Stomach (tissue), 4 donors: ENCODE measurements around the gene BMP7.

ENCODE experiments used
- CTCF ChIP-seq, 7 experiments: fragments of 450-650 bp in 4 of 7; fragments of 200-600 bp in 3 of 7; sonication (generic) in 3 of 7; IDR thresholded peaks; one replicate each; pipeline ENCODE4 v1.5.1; 2016 to 2019; ENCODE audit warnings: antibody characterized with exemption in 7 of 7, control low read depth in 2 of 7, mild to moderate bottlenecking in 1 of 7
- POLR2A ChIP-seq, 4 donors: fragments of 450-650 bp; IDR thresholded peaks; one replicate each; pipeline ENCODE4 v1.6.1; 2016; ENCODE audit warnings: antibody characterized with exemption in 4 of 4, control low read depth in 2 of 4, mild to moderate bottlenecking in 1 of 4, moderate library complexity in 1 of 4
- POLR2AphosphoS5 ChIP-seq, 3 donors: sonication (generic); formaldehyde crosslinking; IDR thresholded peaks; one replicate each; pipeline ENCODE4 v1.6.1; 2016; ENCODE audit warnings: antibody characterized with exemption in 3 of 3

DNA sequence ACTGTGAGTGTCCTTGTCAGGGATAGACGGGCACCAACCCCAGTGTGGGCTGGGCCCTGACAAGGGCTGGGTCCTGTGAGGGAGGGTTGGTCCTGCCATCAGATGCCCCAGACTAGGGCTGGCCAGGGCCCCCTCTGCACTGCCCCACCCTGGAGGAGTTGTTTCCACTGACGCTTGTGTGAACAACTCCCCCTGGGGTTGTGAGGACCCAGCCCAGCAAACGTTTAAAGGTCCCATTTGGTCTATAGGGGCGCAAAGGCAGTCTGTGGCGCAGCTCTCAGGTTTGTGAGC lies 104.1 kb downstream of the BMP7 start:
- TF ChIP-seq CTCF (IDR thresholded peaks at IDR 0.05) (no peak), POLR2A (IDR thresholded peaks at IDR 0.05) (no peak), POLR2AphosphoS5 (IDR thresholded peaks at IDR 0.05) (no peak)
